Caco-2 (cell line): ENCODE results near the gene TOPORS. TPM values are rescaled to one million over a fixed set of nuclear protein-coding genes. Genes with fewer than 3 reads are reported as not detected.

Experiments used
- BruUV-seq: library from RNA; stranded (reverse); fragments of 400-500 nt; replicated peaks from 2 replicates; lab custom pipeline; 2021; lab: Mats Ljungman, UMichigan
- CTCF ChIA-PET: fragments of 300-600 bp; sonication (Branson Sonifier 250); formaldehyde crosslinking; loops from one replicate; lab custom pipeline; 2022; ENCODE audit warnings: antibody characterized with exemption; lab: Charles Lee
- POLR2A ChIA-PET: fragments of 300-600 bp; sonication (Branson Sonifier 250); formaldehyde crosslinking; loops from one replicate; lab custom pipeline; 2022; ENCODE audit warnings: antibody characterized with exemption; lab: Charles Lee
- DNase-seq, 2 experiments: peaks; one replicate each; pipeline versions ENCODE4 v3.0.0 to v3.0.0-alpha.2; 2020 to 2022
- H3K27me3 ChIP-seq: replicated peaks from 2 replicates; pipeline ENCODE4 v1.6.0; 2011; ENCODE audit warnings: low read length; ENCODE audit not compliant: control insufficient read depth, insufficient read depth
- H3K36me3 ChIP-seq: 2 replicates; pipeline ENCODE4 v1.5.1; 2011; ENCODE audit warnings: low read length; ENCODE audit not compliant: control insufficient read depth, insufficient read depth
- H3K4me1 ChIP-seq: fragments of 250-450 bp; sonication (Bioruptor Pico); 2 replicates; pipeline ENCODE4 v1.5.1; 2020; ENCODE audit warnings: mild to moderate bottlenecking
- H3K4me3 ChIP-seq: 2 replicates; pipeline ENCODE4 v1.5.1; 2011; ENCODE audit warnings: low read depth, mild to moderate bottlenecking, control low read depth, low read length
- H3K9me3 ChIP-seq: fragments of 250-450 bp; sonication (Bioruptor Pico); 2 replicates; pipeline ENCODE4 v1.5.1; 2020; ENCODE audit warnings: mild to moderate bottlenecking, moderate library complexity
- H3K27ac Mint-ChIP-seq: one replicate; pipeline ENCODE4 v1.8.0; 2022; ENCODE audit warnings: mixed read lengths; ENCODE audit not compliant: unreplicated experiment
- H3K27me3 Mint-ChIP-seq: one replicate; pipeline ENCODE4 v1.8.0; 2022; ENCODE audit warnings: mixed read lengths; ENCODE audit not compliant: insufficient read depth, unreplicated experiment
- H3K36me3 Mint-ChIP-seq: one replicate; pipeline ENCODE4 v1.8.0; 2022; ENCODE audit warnings: mild to moderate bottlenecking, mixed read lengths; ENCODE audit not compliant: insufficient read depth, unreplicated experiment
- H3K4me1 Mint-ChIP-seq: one replicate; pipeline ENCODE4 v1.8.0; 2022; ENCODE audit warnings: low read depth, mixed read lengths; ENCODE audit not compliant: unreplicated experiment
- H3K4me3 Mint-ChIP-seq: one replicate; pipeline ENCODE4 v1.8.0; 2022; ENCODE audit warnings: mild to moderate bottlenecking, moderate library complexity, mixed read lengths; ENCODE audit not compliant: unreplicated experiment
- H3K9me3 Mint-ChIP-seq: one replicate; pipeline ENCODE4 v1.8.0; 2022; ENCODE audit warnings: mixed read lengths; ENCODE audit not compliant: unreplicated experiment
- intact Hi-C: fragments of 100-400 bp; cut with micrococcal nuclease; formaldehyde crosslinking; loops from one replicate; pipeline ENCODE4 v1.10.0; 2022; ENCODE audit not compliant: unreplicated experiment
- total RNA-seq: library from RNA; stranded (reverse); gene quantifications from 2 replicates; pipeline ENCODE4 v1.2.3, GENCODE V29; 2022
- TF ChIP-seq, protein P1 (sequence below), 2 experiments: fragments of 200-600 bp in 1 of 2; IDR thresholded peaks; 1 replicate in 1 of 2; 2 replicates in 1 of 2; pipeline versions ENCODE4 v1.5.1 to v1.8.0; 2011 to 2022; ENCODE audit warnings: antibody characterized with exemption in 1 of 2, control low read depth in 1 of 2, inconsistent platforms in 1 of 2, low read depth in 1 of 2, low read length in 1 of 2, mild to moderate bottlenecking in 1 of 2, moderate library complexity in 1 of 2; ENCODE audit not compliant: insufficient read depth in 1 of 2, severe bottlenecking in 1 of 2, unreplicated experiment in 1 of 2

The TOPORS gene
- total RNA-seq, 1 experiment from 2014 or later = 14.6 TPM

DNA sequence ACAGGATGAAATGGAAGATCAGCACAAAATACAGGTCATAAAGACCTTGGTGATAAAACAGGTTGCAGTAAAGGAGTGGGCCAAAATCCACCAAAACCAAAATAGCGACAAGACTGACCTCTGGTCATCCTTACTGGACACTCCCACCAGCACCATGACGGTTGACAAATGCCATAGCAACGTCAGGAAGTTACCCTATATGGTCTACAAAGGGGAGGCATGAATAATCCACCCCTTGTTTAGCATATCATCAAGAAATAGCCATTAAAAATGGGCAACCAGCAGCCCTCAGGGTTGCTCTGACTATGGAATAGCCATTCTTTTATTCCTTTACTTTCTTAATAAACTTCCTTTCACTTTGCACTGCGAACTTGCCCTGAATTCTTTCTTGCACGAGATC, 26.6 kb upstream of the TOPORS start:
- Histone ChIP-seq H3K4me1 (peaks cover 15% of the 10 kb centered on the region), H3K27me3 (no peaks in the 10 kb centered on the region), H3K4me3 (no peak overlapping the region), H3K36me3 (no peaks in the 10 kb centered on the region), H3K9me3 (no peaks in the 10 kb centered on the region)
- no peaks in the 10 kb centered on the region for H3K36me3 Mint-ChIP-seq
- peaks cover 2% of the 10 kb centered on the region for H3K27me3 Mint-ChIP-seq
- H3K27ac Mint-ChIP-seq = no peak overlapping the region
- CTCF ChIA-PET = interaction anchor here (1.0 to 5.6 kb wide), 7 partner anchors 10 to 394 kb away, joined by 3 to 113 read pairs (median 6); partner anchors contain the start of gene RIGI
- TF ChIP-seq, protein P1, sequence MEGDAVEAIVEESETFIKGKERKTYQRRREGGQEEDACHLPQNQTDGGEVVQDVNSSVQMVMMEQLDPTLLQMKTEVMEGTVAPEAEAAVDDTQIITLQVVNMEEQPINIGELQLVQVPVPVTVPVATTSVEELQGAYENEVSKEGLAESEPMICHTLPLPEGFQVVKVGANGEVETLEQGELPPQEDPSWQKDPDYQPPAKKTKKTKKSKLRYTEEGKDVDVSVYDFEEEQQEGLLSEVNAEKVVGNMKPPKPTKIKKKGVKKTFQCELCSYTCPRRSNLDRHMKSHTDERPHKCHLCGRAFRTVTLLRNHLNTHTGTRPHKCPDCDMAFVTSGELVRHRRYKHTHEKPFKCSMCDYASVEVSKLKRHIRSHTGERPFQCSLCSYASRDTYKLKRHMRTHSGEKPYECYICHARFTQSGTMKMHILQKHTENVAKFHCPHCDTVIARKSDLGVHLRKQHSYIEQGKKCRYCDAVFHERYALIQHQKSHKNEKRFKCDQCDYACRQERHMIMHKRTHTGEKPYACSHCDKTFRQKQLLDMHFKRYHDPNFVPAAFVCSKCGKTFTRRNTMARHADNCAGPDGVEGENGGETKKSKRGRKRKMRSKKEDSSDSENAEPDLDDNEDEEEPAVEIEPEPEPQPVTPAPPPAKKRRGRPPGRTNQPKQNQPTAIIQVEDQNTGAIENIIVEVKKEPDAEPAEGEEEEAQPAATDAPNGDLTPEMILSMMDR (IDR thresholded peaks at IDR 0.05; ENCODE audit: insufficient read depth in 1 of 2, low read depth in 1 of 2, low read length in 1 of 2, severe bottlenecking in 1 of 2, unreplicated experiment in 1 of 2) = no peak
- H3K4me1 Mint-ChIP-seq = peaks cover 14% of the 10 kb centered on the region
- no TSS peak for BruUV-seq
- H3K9me3 Mint-ChIP-seq = no peaks in the 10 kb centered on the region
- H3K4me3 Mint-ChIP-seq = no peak overlapping the region
- intact Hi-C loops = loop anchor here (1.0 kb wide), 1 partner anchor 200 kb away; no protein-coding TSS in a partner anchor
- POLR2A ChIA-PET = no interaction called here
- DNase-seq = no peak

DNA sequence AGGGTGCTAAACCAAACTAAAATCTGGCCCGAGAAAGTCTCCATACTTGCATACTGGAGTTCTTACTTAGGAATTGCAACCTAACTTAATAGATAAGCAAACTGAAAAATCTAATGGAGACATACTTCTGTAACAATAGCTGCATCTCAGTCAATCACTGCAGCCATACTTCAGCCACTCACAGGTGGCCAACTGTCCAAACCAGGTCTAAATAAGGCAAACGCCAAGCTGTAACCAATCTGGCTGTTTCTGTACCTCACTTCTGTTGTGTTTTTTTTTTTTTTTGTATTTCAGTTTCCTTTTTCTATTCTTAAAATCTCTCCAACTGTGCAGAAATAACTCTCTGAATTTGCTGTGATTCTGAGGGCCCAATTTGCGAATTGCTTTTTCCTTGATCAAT, 24.9 kb upstream of the TOPORS start:
- H3K4me1 ChIP-seq = peaks cover 19% of the 10 kb centered on the region
- Mint-ChIP-seq H3K4me1 (peaks cover 14% of the 10 kb centered on the region), H3K4me3 (no peak overlapping the region), H3K9me3 (no peaks in the 10 kb centered on the region), H3K27me3 (peaks cover 2% of the 10 kb centered on the region), H3K36me3 (peaks cover 6% of the 10 kb centered on the region), H3K27ac (no peak overlapping the region)
- DNase-seq = no peak
- intact Hi-C loops = no loop called here
- POLR2A ChIA-PET = no interaction called here
- no peaks in the 10 kb centered on the region for H3K27me3 ChIP-seq
- CTCF ChIA-PET = interaction anchor here (1.4 kb wide), 1 partner anchor 198 kb away, joined by 5 read pairs; no protein-coding TSS in a partner anchor
- no peaks in the 10 kb centered on the region for H3K36me3 ChIP-seq
- no TSS peak for BruUV-seq
- TF ChIP-seq, protein P1 (IDR thresholded peaks at IDR 0.05; ENCODE audit: insufficient read depth in 1 of 2, low read depth in 1 of 2, low read length in 1 of 2, severe bottlenecking in 1 of 2, unreplicated experiment in 1 of 2) = no peak
- H3K4me3 ChIP-seq = no peak overlapping the region
- H3K9me3 ChIP-seq = no peaks in the 10 kb centered on the region

DNA sequence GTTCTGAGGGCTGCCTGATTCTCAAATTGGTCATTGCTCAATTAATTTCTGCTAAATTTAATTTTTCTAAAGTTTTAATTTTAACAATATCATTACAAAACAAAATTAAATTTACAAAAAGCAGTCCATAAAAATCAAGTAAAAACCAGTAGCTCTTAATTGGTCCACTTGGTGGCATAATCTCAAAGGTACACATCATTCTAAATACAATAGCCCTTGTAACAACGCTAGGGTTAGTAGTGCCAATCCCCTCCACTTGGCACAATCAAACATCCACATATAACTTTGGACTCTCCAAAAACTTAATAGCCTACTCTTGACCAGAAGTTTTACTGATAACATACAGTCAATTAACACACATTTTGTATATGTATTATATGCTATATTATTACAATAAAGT, 22.5 kb upstream of the TOPORS start:
- H3K36me3 Mint-ChIP-seq = peaks cover 10% of the 10 kb centered on the region
- DNase-seq = no peak
- no peaks in the 10 kb centered on the region for H3K36me3 ChIP-seq
- H3K27me3 Mint-ChIP-seq = peaks cover 2% of the 10 kb centered on the region
- no peak overlapping the region for H3K27ac Mint-ChIP-seq
- no peak overlapping the region for H3K4me3 ChIP-seq
- no TSS peak for BruUV-seq
- H3K4me1 ChIP-seq = peaks cover 5% of the 10 kb centered on the region; the same call in 1 of the 2 replicates
- ChIA-PET CTCF (interaction anchor here (4.0 kb wide), 1 partner anchor 196 kb away, joined by 63 read pairs; no protein-coding TSS in a partner anchor), POLR2A (no interaction called here)
- no peak overlapping the region for H3K4me3 Mint-ChIP-seq
- H3K4me1 Mint-ChIP-seq = peaks cover 3% of the 10 kb centered on the region
- H3K9me3 Mint-ChIP-seq = no peaks in the 10 kb centered on the region
- intact Hi-C loops = no loop called here
- no peaks in the 10 kb centered on the region for H3K27me3 ChIP-seq
- TF ChIP-seq, protein P1 (IDR thresholded peaks at IDR 0.05; ENCODE audit: insufficient read depth in 1 of 2, low read depth in 1 of 2, low read length in 1 of 2, severe bottlenecking in 1 of 2, unreplicated experiment in 1 of 2) = no peak
- no peaks in the 10 kb centered on the region for H3K9me3 ChIP-seq
